GM12878 (cell line): ENCODE measurements around the gene NPLOC4. TPM values are rescaled to one million over a fixed set of nuclear protein-coding genes. Genes with fewer than 3 reads are reported as not detected.

Experiments used
- ATAC-seq: fragments of 200-7000 bp; cut with Tn5 transposase; 3 replicates; pipeline ENCODE4 v1.9.1; 2020; ENCODE audit warnings: mild to moderate bottlenecking, moderate library complexity
- BruUV-seq: library from RNA; stranded (reverse); fragments of 400-500 nt; replicated peaks from 2 replicates; lab custom pipeline; 2021; lab: Mats Ljungman, UMichigan
- CTCF ChIA-PET: fragments of 300-600 bp; sonication (Branson Sonifier 250); formaldehyde crosslinking; extraction: SDS; loops from one replicate; lab custom pipeline; 2021; ENCODE audit warnings: inconsistent platforms; lab: Yijun Ruan, JAX
- POLR2A ChIA-PET: fragments of 350-600 bp; formaldehyde crosslinking; extraction: SDS; loops from one replicate; lab custom pipeline; 2021; ENCODE audit warnings: inconsistent platforms; lab: Charles Lee
- RAD21 ChIA-PET: fragments of 300-600 bp; sonication (Branson Sonifier 250); formaldehyde crosslinking; loops from one replicate; lab custom pipeline; 2023; ENCODE audit warnings: antibody characterized with exemption; ENCODE audit not compliant: unreplicated experiment; lab: Charles Lee
- SMC1A ChIA-PET: fragments of 300-600 bp; sonication (Branson Sonifier 250); formaldehyde crosslinking; loops from one replicate; lab custom pipeline; 2023; ENCODE audit not compliant: unreplicated experiment, uncharacterized antibody; lab: Charles Lee
- DNase-seq: peaks from one replicate; pipeline ENCODE4 v3.0.0-alpha.2; 2011; ENCODE audit warnings: low read depth, low spot score
- FAIRE-seq: peaks from 3 replicates; lab custom pipeline; 2011; peaks lifted over from hg19 to GRCh38; lab: Jason Lieb, UNC
- H2AFZ ChIP-seq: 2 replicates; pipeline ENCODE4 v1.6.0; 2011; ENCODE audit warnings: low read depth, low read length, control low read depth; ENCODE audit not compliant: control insufficient read depth
- H3K27ac ChIP-seq: 2 replicates; pipeline ENCODE4 v1.5.1; 2011; ENCODE audit warnings: control low read depth; ENCODE audit not compliant: control insufficient read depth, insufficient read depth
- H3K27me3 ChIP-seq, 2 experiments: replicated peaks in 1 of 2; 2 replicates each; pipeline versions ENCODE4 v1.6.0 to v1.6.1; 2011; ENCODE audit warnings: low read length in 1 of 2; ENCODE audit not compliant: control insufficient read depth in 2 of 2, insufficient read depth in 2 of 2
- H3K36me3 ChIP-seq, 2 experiments: 2 replicates each; pipeline ENCODE4 v1.5.1; 2011; ENCODE audit warnings: low read length in 1 of 2; ENCODE audit not compliant: control insufficient read depth in 2 of 2, insufficient read depth in 2 of 2
- H3K4me1 ChIP-seq: 2 replicates; pipeline ENCODE4 v1.6.1; 2011; ENCODE audit warnings: mild to moderate bottlenecking, low read length, moderate library complexity, mixed read lengths; ENCODE audit not compliant: control insufficient read depth, insufficient read depth
- H3K4me2 ChIP-seq: 2 replicates; pipeline ENCODE4 v1.6.0; 2011; ENCODE audit warnings: control low read depth; ENCODE audit not compliant: control insufficient read depth, insufficient read depth
- H3K4me3 ChIP-seq: fragments of 200-600 bp; sonication (generic); 2 replicates; pipeline ENCODE4 v1.5.1; 2016
- H3K79me2 ChIP-seq: 2 replicates; pipeline ENCODE4 v1.6.0; 2011; ENCODE audit warnings: low read length; ENCODE audit not compliant: control insufficient read depth, insufficient read depth
- H3K9ac ChIP-seq: 2 replicates; pipeline ENCODE4 v1.8.0; 2011; ENCODE audit warnings: low read length, control low read depth, mixed read lengths; ENCODE audit not compliant: control insufficient read depth, insufficient read depth
- H3K9me3 ChIP-seq: replicated peaks from 3 replicates; pipeline ENCODE4 v1.5.1; 2011; ENCODE audit warnings: mild to moderate bottlenecking, low read length; ENCODE audit not compliant: control insufficient read depth, insufficient read depth
- H4K20me1 ChIP-seq: 2 replicates; pipeline ENCODE4 v1.6.0; 2011; ENCODE audit not compliant: control insufficient read depth, insufficient read depth
- ASH2L ChIP-seq: fragments of 300-600, 200-600 bp; sonication (generic); IDR thresholded peaks from 2 replicates; pipeline ENCODE4 v1.6.1; 2017; ENCODE audit warnings: low read depth, mild to moderate bottlenecking, borderline replicate concordance
- CBX3 ChIP-seq: fragments of 200-600 bp; sonication (generic); IDR thresholded peaks from 2 replicates; pipeline ENCODE4 v1.6.1; 2016; ENCODE audit warnings: low read depth, borderline replicate concordance
- ELK1 ChIP-seq: IDR thresholded peaks from 2 replicates; pipeline ENCODE4 v1.6.1; 2012; ENCODE audit warnings: low read depth, low read length, improper control_type of control experiment
- HCFC1 ChIP-seq: fragments of 150-350 bp; IDR thresholded peaks from 2 replicates; pipeline ENCODE4 v1.6.1; 2014; ENCODE audit warnings: low read length
- HDAC2 ChIP-seq: fragments of 200-600 bp; sonication (generic); IDR thresholded peaks from 2 replicates; pipeline ENCODE4 v1.6.1; 2017
- HDGF ChIP-seq: fragments of 450-650 bp; IDR thresholded peaks from 2 replicates; pipeline ENCODE4 v1.6.1; 2016; ENCODE audit warnings: antibody characterized with exemption
- IKZF2 ChIP-seq, 2 experiments: fragments of 450-650 bp; IDR thresholded peaks; 2 replicates each; pipeline ENCODE4 v1.6.1; 2017; ENCODE audit warnings: mild to moderate bottlenecking in 2 of 2, moderate library complexity in 2 of 2
- IRF4 ChIP-seq: IDR thresholded peaks from 2 replicates; pipeline ENCODE4 v1.6.1; 2011; ENCODE audit warnings: low read depth, low read length
- SIN3A ChIP-seq: IDR thresholded peaks from 2 replicates; pipeline ENCODE4 v1.6.1; 2012; ENCODE audit warnings: low read depth, low read length, improper control_type of control experiment
- SMAD1 ChIP-seq: fragments of 450-650 bp; IDR thresholded peaks from 2 replicates; pipeline ENCODE4 v1.6.1; 2018; ENCODE audit warnings: mild to moderate bottlenecking, low read depth; ENCODE audit not compliant: partially characterized antibody
- SREBF2 ChIP-seq: IDR thresholded peaks from 2 replicates; pipeline ENCODE4 v1.6.1; 2012; ENCODE audit warnings: mild to moderate bottlenecking, low read length
- STAT3 ChIP-seq: IDR thresholded peaks from 2 replicates; pipeline ENCODE4 v1.6.1; 2011; ENCODE audit warnings: low read depth, low read length, improper control_type of control experiment
- USF1 ChIP-seq: IDR thresholded peaks from 2 replicates; pipeline ENCODE4 v1.6.1; 2011; ENCODE audit warnings: borderline replicate concordance, low read depth, mild to moderate bottlenecking, moderate library complexity, mixed read lengths, low read length; ENCODE audit not compliant: insufficient read depth; ENCODE audit errors: extremely low read length
- ZBED1 ChIP-seq: IDR thresholded peaks from 2 replicates; pipeline ENCODE4 v1.6.1; 2016; ENCODE audit warnings: borderline replicate concordance
- ZNF207 ChIP-seq: fragments of 450-650 bp; IDR thresholded peaks from 2 replicates; pipeline ENCODE4 v1.6.1; 2014; ENCODE audit warnings: antibody characterized with exemption, mild to moderate bottlenecking, borderline replicate concordance
- ZNF274 ChIP-seq: IDR thresholded peaks from one replicate; pipeline ENCODE4 v1.8.0; 2011; ENCODE audit not compliant: insufficient read length, insufficient read depth
- WGBS: methylation state at CpG from one replicate; pipeline ENCODE4 v1.1.6; 2016; ENCODE audit warnings: low lambda C conversion rate; ENCODE audit not compliant: insufficient replicate concordance, insufficient coverage; ENCODE audit errors: missing lambda C conversion rate; 5-methylcytosine and 5-hydroxymethylcytosine counted together
- in situ Hi-C: fragments of 300-500 bp; cut with MboI; formaldehyde crosslinking; loops from 9 replicates; pipeline ENCODE4 v1.14.3; 2018; ENCODE audit warnings: mixed read lengths
- intact Hi-C: fragments of 100-400 bp; cut with micrococcal nuclease; formaldehyde crosslinking; loops from one replicate; pipeline ENCODE4 v1.14.2; 2022; ENCODE audit not compliant: unreplicated experiment
- polyA plus RNA-seq, 11 experiments: library from polyadenylated mRNA; depleted of rRNA in 4 of 11; unstranded in 6 of 11; stranded (reverse) in 5 of 11; fragments of >200 nt; fragmentation: Nextera tagmentation in 4 of 11; fragmentation: Illumina TruSeq in 1 of 11; extraction: Ambion mirVana in 4 of 11; extraction: Trizol in 1 of 11; gene quantifications; 1 replicate in 1 of 11; 2 replicates in 10 of 11; pipeline versions ENCODE4 v1.2.1 to v1.2.3, GENCODE V29; 2011 to 2016; ENCODE audit warnings: inconsistent platforms in 2 of 11, missing spikeins in 2 of 11, low read depth in 1 of 11
- total RNA-seq, 4 experiments: library from RNA; depleted of rRNA in 3 of 4; stranded (reverse); fragments of >200 nt in 3 of 4; fragmentation: Illumina TruSeq in 1 of 4; extraction: Trizol in 1 of 4; gene quantifications; 2 replicates each; pipeline versions ENCODE4 v1.2.1 to v1.2.3, GENCODE V29; 2013 to 2021
- TF ChIP-seq, protein P1 (sequence below): fragments of 150-350 bp; IDR thresholded peaks from 2 replicates; pipeline ENCODE4 v1.6.1; 2014; ENCODE audit warnings: mild to moderate bottlenecking, low read depth, low read length
- TF ChIP-seq, protein P2 (sequence below): fragments of 450-650 bp; IDR thresholded peaks from 2 replicates; pipeline ENCODE4 v1.6.1; 2017; ENCODE audit warnings: mild to moderate bottlenecking
- TF ChIP-seq, protein P3 (sequence below): IDR thresholded peaks from 2 replicates; pipeline ENCODE4 v1.6.1; 2011; ENCODE audit warnings: low read depth, mild to moderate bottlenecking, low read length, moderate library complexity, borderline replicate concordance; ENCODE audit errors: extremely low read depth

Gene NPLOC4
- total and polyA plus RNA-seq, 10 of the 15 experiments (the other 5 are each of a cell fraction or from before 2014, with no cell fraction given), result 1.5 to 83.7 (median 45.8) TPM

- H3K79me2 ChIP-seq, result no peaks in the 10 kb centered on the region
- H3K9ac ChIP-seq, result no peak overlapping the region
- no peak for ATAC-seq
- WGBS, result 94% methylated on average over 15 of the region's 16 CpGs
- ChIA-PET CTCF (interaction anchor here (0.5 kb wide), 1 partner anchor 733 kb away, joined by 5 read pairs; no protein-coding TSS in a partner anchor), RAD21 (interaction anchor here (1.1 kb wide), 1 partner anchor 25 kb away, joined by 3 read pairs; no protein-coding TSS in a partner anchor), SMC1A (no interaction called here), POLR2A (no interaction called here)
- no peak overlapping the region for H3K4me2 ChIP-seq
- H3K27ac ChIP-seq, result no peak overlapping the region
- no peaks in the 10 kb centered on the region for H3K4me1 ChIP-seq
- intact Hi-C loops (no loop called here), in situ Hi-C loops (no loop called here)
- TF ChIP-seq STAT3 (no peak), SMAD1 (no peak), USF1 (no peak), HCFC1 (no peak), HDGF (no peak), CBX3 (no peak), ZNF274 (no peak), IRF4 (no peak), ELK1 (no peak), ASH2L (no peak), SIN3A (no peak), ZNF207 (no peak), SREBF2 (no peak), HDAC2 (no peak), IKZF2 (IDR thresholded peaks at IDR 0.05) (no peak), ZBED1 (no peak)
- TF ChIP-seq, protein P1, sequence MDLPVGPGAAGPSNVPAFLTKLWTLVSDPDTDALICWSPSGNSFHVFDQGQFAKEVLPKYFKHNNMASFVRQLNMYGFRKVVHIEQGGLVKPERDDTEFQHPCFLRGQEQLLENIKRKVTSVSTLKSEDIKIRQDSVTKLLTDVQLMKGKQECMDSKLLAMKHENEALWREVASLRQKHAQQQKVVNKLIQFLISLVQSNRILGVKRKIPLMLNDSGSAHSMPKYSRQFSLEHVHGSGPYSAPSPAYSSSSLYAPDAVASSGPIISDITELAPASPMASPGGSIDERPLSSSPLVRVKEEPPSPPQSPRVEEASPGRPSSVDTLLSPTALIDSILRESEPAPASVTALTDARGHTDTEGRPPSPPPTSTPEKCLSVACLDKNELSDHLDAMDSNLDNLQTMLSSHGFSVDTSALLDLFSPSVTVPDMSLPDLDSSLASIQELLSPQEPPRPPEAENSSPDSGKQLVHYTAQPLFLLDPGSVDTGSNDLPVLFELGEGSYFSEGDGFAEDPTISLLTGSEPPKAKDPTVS, result no peak
- TF ChIP-seq, protein P2, sequence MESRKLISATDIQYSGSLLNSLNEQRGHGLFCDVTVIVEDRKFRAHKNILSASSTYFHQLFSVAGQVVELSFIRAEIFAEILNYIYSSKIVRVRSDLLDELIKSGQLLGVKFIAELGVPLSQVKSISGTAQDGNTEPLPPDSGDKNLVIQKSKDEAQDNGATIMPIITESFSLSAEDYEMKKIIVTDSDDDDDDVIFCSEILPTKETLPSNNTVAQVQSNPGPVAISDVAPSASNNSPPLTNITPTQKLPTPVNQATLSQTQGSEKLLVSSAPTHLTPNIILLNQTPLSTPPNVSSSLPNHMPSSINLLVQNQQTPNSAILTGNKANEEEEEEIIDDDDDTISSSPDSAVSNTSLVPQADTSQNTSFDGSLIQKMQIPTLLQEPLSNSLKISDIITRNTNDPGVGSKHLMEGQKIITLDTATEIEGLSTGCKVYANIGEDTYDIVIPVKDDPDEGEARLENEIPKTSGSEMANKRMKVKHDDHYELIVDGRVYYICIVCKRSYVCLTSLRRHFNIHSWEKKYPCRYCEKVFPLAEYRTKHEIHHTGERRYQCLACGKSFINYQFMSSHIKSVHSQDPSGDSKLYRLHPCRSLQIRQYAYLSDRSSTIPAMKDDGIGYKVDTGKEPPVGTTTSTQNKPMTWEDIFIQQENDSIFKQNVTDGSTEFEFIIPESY, result no peak
- TF ChIP-seq, protein P3, sequence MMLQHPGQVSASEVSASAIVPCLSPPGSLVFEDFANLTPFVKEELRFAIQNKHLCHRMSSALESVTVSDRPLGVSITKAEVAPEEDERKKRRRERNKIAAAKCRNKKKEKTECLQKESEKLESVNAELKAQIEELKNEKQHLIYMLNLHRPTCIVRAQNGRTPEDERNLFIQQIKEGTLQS, result no peak
- H4K20me1 ChIP-seq, result no peaks in the 10 kb centered on the region
- no peaks in the 10 kb centered on the region for H3K27me3 ChIP-seq
- no peak for FAIRE-seq
- no TSS peak for BruUV-seq
- peaks cover 8 to 28% of the 10 kb centered on the region in 2 experiments; a peak in 3 of 4 replicates for H3K36me3 ChIP-seq
- no peak for DNase-seq
- no peak overlapping the region for H2AFZ ChIP-seq
- H3K4me3 ChIP-seq, result no peak overlapping the region
- no peaks in the 10 kb centered on the region for H3K9me3 ChIP-seq
Measured at GRCh38 chr17:81544281-81544974, 92.5 kb downstream of the NPLOC4 start.
